HG03575 (cell line): ENCODE data around the gene POC1A.

ENCODE experiments used
- ATAC-seq: cut with Tn5 transposase; IDR thresholded peaks from one replicate; pipeline ENCODE4 v1.9.1; 2021; ENCODE audit not compliant: unreplicated experiment, insufficient number of reproducible peaks, low FRiP score; ENCODE audit errors: extremely low read depth

POC1A gene

DNA sequence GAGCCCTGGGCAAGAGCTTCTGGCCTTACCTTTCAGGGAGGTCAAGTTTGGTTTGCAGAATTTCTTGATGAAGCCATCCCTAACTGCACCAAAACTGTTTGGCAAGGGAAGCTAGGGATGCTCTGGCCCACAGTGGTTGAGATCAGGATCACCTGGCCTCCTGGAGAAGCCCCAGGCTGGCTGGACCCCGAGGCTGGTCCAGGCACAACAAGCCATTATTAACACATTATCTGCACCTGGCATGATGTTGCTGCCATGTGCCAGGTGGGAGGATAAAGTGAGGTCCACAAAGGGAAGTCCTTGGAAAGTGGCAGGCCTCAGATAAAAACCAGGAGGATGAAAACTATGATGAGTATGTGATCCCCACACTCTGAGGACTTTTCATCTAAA, 62.0 kb downstream of the POC1A start:
- no peak for ATAC-seq

DNA sequence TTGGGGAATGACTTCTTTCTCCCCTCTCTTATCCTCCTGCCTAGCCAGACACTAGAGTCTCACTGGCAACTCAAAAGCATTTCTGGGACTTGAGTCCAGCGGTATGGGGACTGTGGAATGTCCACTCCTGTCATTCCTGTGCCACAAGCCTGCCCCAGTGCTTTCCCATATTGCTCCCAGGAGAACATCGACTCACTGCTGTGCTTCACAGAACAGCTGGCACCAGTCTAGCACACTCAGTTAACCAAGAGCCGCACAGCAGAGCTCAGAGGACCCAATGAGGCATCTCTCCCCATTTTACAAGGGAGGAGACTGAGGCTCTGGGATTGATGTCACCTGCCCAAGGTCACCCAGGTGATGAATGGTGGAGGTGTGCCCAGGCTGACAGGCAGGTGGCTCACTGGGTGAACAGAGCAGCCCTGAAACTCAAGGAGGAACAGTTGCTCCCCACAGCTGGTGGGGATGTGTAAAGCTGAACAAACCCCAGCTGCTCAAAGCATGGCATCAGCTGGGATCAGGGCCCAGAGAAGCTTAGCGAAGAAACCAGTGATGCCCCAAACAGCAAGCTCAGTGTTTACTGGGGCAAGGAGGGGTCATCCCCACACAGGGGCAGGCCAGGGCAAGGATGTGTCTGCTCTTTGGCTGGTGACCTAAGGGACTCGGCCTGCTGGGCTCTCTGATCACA, 62.5 kb downstream of the POC1A start:
- no peak for ATAC-seq

DNA sequence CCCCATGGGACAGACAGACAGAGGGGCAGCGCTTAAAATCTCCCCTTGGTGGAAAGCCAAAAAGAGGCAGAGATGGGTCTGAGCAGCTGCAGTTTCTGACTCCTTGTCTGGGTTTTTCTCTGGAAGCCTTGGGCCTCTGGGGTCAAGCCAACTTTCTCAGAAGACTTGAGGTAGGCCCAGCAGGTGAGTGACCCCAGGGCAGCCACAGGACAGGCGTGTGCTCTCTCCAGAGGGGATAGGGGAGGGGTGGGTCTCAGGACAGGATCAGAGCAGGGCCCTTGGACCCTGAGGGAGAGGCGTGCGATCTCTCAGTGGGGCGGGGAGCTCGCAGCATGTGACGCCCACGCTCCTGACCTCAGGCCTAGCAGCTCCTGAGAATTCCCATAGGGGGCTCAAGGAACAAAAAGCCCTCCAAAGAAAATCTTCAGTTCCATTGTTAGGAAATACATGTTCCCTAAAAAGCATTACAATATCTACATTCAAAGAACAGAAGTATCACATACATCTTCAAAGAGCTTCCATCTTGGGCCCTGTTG, 63.2 kb downstream of the POC1A start:
- ATAC-seq = no peak

DNA sequence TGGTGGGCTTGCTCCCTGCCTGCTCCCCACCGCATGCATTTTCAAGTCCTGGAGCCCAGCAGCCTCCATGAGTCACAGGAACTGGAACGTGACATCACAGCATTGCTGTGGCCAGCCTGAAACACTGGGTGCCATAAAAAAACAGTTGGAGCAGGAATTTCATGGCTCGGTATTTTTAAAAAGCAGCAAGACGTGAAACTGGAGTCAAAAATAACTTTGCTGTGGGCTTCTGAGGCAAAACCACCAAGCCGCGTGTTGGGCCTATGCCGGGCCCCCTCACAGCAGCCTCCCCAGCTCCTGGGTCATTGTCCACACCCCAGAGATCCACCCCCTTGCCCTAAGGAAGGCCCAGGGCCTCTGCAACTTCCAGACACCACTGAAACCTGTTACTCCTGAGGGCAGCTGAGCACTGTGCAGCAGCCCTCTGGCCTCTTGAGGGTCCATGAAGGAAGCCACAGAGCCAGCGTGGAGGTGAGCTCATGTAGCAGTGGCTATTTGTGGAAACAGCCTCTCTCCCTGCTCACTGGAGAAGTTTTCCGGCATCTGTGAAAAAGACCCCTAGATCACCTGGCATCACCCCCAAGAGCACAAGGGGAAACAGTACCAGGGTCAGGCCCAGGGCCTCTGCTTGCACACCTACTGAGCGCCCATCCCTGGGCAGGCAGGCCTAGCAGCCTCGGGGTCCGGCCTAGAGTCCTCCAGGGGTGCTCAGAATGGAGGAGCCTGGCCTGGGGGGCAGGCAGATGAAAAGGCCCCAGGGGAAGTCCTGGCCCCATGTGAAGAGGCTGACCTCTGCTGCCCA, 63.9 kb downstream of the POC1A start:
- ATAC-seq = no peak

DNA sequence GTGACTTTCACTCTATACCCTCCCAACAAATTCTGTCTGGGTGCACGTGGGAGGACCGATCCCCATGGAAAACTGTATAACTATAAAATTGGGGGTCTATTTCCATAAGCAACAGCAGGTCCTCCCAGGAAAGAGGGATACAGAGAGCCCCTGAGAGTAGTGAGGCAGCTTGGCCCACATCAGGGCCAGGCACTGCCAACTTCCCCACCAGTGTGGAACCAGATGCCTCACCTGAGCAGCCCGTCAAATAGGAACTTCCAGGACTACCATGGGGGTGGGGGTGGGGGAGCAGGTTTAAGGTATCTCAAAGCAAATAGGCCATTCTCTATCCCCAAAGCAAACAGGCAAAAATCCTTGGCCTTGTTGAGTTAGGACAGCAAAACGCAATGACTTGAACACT, 64.5 kb downstream of the POC1A start:
- no peak for ATAC-seq

DNA sequence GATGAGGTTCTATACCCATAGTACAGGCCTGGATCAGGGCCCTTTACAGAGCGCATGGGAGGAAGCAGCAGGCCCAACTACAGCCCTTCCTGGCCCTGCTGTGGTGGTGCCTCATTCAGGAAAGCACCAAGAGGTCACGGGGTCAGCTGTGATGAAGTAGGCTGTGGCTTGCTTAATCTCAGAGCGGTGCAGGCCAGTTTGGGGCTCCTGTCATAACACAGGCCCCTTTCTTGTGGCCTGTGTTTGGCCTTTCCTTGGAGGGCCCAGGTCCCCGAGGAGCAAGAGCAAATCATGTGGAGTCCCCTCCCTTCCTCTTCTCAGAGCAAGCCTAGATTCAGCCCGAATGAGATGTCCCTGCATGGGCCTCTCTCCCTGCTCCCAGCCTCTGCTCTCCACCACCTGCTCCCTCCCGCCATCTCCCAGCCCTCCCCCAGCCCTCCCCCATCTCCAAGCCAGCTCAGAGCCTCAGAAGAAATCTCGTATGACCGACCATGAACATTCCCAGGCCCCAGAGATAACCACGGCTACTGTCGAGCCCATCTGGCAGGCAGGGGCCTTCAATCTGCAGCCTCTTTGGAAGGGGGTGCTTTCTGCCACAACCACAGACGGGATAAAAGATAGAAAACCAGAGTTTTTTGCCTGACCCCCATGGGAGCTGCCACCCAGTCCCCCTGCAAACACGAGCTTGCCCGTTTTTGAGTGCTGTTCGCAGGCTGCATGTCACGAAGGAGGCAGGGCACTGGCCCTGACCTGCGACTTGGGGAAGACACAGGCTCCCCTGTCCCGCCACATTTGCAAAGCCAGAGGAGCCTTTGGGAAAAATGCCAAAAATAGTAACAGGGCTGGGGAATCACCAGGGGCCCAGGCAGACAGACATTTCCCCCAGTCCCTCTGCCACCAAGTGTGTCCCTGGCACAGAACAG, 65.5 kb downstream of the POC1A start:
- no peak for ATAC-seq

DNA sequence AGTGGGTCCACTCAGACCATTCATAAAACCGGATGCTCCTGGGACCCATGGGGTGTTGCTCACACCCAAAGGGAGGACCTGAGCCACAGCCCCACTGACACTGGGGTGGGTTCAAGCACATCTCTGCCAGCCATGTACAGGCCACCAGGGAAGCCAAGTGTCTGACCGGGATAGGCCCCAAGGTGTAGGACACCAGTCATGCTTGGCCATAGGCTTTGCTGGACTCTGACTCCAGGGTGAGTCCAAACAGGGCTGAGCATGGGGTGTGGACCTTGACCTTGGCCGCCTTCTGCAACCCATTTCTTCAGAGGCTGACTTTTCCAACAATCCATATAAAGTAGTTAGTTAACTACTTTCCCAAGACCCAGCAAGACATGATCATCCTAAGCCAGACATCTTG, 66.5 kb downstream of the POC1A start:
- no peak for ATAC-seq

DNA sequence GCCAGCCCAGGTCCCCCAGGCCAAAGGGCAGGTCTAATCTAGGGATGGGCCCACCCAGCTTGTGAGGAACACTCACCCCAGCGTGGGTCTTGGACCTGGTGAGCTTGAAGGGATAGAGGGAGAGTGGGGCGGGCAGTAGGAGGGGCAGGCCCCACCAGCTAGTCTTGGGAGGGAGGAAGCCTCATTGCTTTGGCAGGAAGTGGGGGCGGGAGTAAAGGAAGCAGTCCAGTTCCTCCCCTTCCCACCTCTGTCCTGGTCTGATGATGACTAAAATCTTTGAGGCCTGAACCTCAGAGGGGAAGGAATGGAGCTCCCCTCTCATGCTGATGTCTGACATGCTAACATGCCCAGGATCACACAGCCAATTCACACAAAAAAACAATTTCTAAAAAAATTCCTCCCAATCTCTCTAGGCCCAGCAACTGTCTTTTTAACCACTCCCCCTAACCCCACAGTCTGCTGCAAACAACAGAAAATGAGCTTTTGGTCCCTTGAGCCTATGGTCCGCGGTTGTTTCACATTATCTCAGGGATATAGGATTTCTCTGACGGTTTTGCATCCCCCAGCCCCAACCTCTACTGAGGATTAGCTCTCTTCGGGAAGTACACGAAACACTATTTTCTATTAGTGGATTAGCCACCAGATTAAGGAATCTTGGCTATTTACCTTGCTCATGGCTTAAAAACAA, 67.1 kb downstream of the POC1A start:
- ATAC-seq = no peak

DNA sequence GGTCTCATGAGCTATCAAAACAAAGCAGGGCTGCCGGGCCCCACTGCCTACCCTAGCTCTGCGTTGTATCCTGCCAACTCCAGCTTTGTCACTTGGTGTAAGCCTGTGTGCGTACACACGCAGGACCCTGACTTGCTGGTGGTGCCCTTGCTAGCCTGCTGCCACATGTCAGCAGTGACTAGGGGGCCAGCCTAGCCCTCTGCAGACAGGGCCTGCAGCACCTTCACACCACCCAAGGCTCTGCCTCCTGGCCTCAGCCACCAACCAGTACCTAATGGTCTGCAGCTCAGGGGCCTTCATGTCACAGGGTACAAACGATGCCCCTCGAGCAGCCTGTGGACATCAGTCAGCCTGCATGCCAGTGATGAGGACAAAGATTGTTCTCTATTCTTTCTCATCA, 67.8 kb downstream of the POC1A start:
- ATAC-seq = no peak

DNA sequence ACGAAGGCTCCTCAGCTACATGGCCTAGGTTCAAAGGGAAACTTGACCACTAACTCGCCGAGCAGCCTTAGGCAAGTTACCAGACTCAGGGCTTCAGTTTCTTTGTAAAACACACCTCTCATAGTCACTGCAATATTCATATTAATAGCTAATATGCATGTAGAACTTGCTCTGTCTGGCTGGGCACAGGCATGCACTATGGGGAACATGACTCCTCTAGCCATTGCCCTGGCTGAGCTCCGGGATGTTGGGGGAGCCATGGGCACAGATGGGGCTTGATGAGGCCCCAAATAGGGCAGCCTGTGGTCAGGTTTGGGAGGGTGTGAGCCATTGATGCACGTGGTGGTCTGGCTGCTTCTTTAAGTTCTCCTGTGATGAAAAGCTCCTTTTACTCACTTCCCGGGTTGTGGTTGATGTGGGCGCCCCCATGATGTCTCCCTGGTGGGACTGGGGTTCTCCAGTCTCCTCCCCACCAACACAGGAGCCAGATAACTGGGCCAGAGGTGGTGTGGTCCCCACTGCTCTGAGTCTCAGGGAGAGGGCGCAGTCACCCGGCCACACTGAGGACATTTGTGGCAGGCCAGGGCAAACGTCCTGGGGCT, 68.4 kb downstream of the POC1A start:
- no peak for ATAC-seq

DNA sequence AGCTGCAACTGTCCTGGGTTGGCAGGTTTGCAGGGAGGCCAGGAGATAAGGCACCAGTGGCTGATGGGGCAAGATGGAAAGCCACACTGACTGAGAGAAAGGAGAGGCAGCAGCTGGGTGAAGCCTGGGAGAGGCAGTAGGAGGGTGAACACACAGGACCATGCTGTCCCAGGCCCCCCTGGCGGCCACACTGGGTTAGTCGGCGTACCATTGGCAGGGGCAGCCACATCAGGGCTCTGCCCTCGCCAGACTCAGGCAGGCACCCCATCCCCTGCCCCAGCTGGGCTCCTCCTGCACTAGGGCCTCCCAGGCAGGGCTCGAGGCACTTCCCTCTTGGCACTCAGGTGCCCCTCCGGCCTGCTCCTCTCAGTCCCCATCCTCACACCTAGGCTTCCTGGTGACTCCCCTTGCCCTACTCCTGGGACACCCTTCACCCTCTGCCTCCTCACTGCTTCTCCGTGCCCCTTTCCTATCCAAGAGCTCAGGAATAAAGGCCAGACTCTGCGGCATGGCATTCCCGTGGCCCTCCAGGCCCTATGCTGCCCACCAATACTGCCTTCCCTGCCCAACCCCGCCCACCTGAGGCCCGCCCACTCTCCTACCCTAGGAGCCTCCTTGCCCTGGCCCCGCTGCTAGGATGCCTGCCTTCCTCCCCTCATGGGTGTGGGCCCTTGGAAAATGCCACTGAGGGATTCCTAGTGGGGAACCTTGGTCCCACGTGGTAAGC, 69.1 kb downstream of the POC1A start:
- no peak for ATAC-seq

DNA sequence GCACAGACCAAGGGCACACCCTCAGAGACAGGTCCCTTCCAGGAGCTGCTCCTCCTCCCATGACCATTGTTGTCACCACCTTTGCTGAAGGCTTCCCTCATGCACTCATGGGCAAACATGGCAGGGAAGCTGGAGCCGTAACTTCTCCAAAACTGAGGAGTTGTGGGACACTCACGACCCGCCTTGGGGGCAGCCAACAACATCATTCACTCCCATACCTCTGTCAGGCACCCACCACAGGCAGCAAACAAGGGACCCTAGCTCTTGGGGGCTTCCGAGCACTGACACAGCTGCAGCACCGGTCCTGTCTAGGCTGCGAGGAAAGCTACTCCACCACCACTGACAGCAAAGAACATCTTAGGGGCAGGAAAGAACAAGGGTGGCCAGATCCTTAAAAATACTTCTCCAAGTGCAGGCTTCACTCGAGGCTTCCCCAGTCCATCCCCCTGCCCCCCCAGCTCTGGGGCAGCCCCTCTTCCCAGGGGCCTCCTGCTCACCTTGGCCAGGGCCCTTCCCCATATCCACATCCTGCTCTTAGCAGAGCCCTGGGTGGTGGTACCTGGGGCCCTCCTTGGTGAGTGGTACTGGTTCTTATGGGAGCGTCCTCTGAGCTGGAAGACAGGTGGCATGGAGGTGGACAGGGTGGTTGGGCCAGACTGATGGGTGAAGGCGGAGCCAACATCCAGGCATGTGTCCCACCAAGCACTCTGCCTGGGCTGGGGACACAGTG, 69.8 kb downstream of the POC1A start:
- no peak for ATAC-seq

DNA sequence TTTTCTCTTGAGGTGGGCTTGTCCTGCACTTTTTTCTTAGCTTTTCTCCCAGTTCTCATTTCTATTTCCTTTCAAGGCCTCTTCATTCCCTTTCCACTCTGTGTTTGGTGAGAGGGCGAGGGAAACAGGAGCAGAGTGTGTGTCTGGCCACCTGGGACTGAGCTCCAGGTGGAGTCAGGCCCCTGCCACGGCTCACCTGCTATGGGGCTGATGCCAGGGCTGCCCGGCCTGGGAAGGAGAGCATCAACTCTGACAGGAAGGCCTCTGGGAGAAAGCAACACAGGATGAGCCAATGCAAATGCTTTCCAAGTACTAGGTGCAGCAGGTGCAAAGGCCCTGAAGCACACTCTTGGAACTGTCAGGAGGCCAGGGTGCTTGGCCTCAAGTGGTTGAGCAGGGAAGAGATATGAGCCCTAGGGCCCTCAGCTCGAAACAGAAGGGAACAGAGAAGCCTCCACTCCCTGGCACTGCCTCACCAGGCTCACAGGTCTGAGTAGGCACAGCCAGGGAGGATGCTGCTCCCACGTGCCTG, 70.6 kb downstream of the POC1A start:
- ATAC-seq = no peak

DNA sequence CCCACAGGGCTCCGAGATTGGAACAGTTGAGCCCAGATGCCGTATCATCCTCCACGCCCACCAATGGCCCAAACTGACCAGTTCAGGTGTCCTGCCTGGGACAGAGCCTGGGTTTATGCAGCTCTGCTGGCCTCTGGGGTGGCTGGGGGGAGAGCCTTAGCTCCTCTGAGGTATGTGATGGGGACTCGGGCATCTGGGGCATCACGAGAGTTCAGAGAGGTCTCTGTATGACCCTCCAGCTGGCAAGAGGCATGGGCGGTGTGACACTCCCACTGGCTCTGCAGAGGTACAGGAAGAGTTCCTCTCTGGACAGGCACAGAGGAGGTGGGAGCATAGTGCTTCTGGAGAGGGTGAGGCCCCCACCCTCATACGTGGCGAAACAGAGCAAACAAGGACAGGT, 71.3 kb downstream of the POC1A start:
- ATAC-seq = no peak

DNA sequence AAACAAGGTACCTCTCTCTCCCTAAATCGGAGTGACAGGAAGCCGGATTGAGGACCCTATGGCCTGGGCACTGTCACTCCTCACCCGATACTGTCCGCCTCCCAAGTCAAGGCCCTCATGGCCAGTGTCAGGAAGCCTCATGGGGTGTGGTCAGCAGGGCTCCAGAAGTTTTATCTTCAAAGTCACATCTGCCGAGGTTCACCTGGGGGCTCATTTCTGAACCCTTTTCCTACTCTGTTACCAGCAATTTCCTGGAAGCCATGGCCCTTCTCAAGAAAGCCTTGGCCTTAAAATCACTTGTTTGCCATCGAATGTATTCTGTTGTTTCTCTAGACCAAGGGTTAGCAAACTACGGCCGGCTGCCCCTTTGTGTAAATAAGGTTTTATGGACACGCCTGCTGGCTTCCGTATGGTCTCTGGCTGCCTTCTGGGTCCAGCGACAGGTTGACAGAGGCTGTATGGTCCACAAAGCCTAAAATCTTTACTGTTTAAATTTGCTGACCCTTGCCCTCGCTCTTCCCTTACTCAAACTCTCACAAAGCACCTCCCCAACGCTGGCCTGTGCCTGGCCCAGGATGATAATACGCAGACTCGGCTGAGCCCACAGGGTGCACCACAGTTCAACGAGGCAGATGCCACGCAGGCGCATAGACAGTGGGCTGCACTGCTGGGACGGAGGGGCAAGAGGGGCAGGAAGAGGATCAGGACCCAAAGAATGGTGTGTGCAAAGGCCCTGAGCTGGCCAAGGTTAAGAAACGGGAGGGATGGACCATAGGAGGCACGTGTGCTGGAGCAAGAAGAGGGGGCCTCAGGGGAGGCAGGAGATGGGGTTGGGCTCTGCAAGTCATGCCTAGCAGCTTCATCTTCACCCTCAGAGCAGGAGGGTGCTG, 73.1 kb downstream of the POC1A start:
- no peak for ATAC-seq

DNA sequence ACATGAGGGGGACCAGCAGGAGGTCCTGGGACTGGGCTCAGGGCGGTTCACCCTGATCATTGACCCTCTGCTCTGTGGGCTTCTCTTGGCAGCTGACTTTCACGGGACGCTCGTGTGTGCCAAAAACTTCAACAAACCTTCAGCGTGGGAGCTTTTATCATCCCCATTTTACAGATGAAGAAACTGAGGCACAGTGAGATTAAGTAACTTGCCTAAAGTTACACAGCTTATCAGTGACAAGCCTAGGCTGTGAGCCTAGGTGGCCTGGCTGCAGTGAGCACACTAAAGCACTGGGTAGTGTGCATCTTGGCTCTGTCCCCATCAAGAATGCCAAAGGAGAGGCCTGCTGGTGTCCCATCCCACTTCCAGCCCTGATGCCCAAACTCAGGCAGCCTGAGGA, 74.3 kb downstream of the POC1A start:
- no peak for ATAC-seq
